Stimulated activated CD4-positive, alpha-beta T cell treated with anti-CD3 and anti-CD28 coated beads, Interleukin-15, amount 100 ng/mL, for 24 hours (primary cell): ENCODE data around the gene CSF1R.

ENCODE experiments used
- DNase-seq: peaks from one replicate; pipeline ENCODE4 v3.0.0-alpha.2; 2020

The CSF1R gene

DNA sequence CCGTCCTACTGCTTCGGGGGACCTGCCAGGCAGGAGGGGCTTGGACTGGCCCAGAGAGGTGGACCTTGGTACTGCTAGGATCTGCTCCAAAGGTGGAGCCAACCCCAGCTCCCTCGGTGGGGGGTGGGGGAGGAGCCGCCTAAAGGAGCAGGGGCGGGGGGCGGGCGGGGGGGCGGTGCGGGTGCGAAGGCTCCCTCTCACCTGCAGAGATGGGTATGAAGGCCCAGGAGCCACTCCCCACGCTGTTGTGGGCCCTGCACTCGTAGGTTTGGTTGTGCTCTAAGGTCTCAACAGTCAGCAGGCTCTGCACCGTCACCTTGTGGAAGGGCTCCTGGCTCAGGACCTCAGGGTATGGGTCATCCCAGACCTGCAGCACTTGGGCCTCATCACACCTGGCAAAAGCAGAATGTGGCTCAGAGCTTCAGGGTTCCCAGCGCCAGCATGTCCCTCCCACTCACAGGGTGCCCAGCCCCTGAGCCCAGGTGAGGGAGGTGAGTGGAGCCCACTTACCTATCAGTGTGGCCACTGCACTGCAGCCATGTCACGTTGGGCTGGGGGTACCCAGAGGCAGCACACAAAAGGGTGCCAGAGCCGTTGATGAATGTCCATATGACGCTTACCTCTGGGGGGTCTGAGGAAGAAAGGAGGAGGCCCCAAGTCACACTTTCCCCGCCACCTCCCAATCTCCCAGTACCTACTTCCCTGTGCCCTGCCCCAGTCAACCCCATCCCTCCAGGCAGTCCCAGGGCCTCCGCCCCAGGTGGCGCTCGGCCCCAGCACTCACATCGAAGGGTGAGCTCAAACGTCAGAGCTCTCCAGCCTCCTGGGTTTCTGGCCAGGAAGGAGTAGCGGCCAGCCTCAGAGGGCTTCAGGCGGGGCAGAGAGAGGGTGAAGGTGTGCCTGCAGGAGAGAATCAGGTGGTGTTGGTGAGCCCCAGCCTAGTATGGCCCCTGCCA lies 16.4 kb downstream of the CSF1R start:
- no peak for DNase-seq

DNA sequence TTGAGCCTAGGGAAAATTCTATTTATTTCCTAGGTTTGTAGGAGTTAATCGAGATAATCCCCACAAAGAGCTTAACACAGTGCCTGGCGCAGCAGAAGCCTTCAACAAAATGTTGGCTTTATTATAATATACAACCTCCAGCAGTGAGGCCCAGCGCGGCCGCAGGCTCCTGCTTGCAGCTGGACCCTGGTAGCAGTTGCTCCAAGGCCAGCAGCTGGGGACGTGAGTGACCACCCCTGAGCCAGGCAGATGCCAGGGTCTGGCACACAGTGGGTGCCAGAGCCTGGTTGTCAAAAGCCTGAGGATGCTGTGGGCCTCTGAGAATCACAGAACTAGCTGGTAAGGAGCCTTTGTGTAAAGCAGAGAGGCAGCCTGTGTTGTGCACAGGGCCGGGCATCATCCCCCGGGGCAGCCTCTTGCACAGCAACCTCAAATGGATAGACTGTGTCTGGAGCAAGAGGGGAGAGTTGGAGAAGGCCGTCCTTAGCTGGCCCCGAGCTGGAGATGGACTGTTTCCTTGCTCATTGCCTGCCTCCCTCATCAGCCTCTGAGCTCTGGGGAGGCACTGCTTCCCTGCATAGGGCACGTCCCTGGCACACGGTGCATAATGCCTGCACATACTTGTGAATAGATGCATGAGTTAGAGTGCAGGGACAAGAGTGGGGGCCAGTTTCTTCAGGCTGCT lies 17.3 kb downstream of the CSF1R start:
- no peak for DNase-seq

DNA sequence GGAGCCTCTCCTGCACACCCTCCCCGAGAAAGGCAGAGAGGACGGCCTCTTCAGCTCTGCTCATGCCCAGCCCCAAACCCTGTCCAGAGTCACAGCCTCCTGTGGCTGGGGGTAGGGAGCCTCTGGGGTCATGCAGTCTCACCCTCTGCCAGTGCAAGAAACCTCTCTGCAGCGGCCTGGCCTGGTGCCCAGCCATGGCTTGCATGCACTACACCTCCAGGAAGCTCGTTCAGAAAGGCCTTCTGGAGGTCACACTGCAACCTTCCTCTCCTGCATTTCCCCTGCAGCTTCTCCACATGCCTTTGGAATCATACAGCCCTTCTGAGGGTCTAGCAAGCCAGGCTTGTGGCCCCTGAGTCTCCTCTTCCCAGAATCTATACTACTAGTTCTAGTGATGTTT lies 17.9 kb downstream of the CSF1R start:
- DNase-seq = no peak

DNA sequence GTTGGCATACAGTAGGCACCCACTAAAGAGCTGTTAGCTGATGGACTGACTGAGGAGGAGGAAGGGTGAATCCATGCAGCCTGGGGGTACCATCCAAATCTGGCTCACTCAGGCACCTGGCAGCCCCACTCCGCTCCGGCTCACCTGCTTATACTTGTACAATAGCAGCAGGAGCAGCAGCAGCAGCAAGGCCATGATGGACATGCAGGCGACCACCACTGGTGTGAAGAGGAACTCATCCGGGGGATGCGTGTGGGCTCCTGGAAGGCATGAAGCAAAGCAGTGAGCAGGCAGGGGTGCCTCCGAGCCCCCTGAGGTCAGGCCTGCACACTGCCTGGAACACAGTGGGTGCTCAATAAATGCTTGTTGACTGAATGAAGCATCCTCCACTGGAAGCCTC lies 18.3 kb downstream of the CSF1R start:
- no peak for DNase-seq

DNA sequence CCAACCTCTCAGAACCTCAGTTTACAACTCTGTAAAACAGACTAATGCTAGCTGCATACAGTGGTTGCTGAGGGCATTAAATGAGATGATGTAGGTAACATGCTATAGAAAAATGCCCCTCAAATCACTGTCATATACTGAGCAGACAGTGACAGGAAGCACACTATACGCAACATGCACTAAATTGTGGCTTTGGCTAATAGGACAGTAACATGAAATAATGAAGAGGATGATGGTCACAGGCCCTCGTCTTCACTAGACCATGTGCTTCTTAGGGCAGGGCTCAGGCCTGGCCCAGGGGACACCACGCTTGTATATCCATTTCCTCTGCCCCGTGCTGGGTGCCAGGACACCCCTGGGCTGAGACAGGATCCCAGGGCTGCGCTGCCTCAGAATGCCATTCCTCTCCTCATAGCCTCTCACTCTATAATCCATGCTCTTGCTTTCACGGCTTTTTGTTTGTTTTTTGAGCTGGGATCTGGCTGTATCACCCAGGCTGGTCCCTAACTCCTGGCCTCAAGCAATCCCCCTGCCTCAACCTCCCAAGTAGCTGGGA lies 18.9 kb downstream of the CSF1R start:
- no peak for DNase-seq

DNA sequence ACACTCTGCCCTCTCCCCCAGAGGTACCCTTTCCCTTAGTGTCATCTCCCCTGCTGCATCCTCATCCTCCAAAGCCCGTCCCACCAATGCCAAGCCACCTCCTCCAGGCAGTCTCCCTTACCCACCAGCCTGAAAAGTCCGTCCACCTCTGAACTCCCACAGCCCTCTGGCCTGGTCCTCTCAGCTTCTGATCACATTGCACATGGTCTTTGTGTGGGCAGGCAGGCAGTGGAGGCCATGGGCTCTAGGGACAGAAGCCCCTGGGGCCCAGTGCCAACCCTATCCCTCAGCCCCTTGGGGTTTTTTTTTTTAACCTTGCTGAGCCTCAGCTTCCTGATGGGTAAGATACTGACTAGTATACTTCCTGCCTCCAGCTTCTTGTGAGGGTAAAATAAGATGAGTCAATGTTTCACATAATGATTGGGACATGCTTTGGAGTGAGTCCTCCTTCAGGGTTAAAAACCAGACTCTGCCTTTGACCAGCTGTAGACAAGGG lies 19.4 kb downstream of the CSF1R start:
- DNase-seq = no peak

DNA sequence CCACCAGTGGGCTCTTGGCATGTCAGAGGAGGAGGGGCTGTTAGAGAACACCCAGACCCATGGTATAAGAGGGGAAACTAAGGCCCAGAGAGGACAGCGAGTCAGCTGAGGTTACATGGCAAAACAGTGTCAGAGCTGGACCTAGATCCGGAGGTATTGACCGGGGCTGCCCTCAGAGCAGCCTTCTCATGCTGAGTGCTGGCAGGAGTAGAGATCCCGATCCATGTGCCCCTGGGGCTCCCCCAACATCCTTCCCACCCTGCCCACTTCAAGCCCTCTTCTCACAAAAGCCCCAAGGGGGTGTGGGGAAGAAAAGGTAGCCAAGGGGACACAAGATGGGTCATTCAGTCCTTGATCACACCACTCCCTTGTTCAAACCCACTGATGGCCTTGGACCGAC lies 19.9 kb downstream of the CSF1R start:
- no peak for DNase-seq

DNA sequence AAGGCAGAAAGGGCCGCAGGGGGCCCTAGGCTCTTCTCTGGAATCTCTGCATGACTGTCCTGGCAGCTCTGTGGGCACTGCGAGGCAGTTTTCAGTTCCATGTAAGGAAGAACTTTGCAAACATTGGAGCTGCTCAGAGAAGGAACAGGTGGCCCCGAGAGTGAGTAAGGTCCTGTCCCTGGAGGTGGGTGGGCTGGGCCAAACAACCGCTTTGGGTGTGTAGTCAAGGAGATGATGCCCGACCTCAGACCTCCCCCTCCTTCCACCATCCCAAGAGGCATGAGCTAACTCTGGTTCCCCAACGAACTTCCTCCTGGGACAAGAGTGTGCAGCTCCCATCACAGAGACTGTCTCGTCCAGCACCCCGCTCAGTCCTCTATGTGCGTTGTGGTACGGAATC lies 20.5 kb downstream of the CSF1R start:
- DNase-seq = no peak

DNA sequence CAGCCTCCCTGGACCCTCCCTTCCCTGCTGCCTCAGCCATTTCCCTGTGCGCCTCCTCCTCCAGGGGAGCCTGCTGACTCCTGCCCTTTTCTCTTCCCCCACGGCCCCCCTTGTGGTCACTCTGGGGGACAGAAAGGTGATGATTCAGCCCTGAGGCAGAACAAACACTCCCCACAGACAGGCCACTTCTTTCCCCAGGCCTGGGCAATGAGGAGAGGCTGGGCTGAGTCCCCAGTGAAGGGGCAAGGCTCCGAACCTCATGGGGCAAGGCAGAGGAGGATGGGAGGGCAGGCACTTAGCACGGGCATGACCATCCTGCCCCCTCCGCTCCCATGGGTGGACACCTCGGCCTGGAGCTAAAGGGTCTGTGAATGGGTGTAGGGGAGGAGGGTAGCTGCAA lies 21.0 kb downstream of the CSF1R start:
- DNase-seq = no peak

DNA sequence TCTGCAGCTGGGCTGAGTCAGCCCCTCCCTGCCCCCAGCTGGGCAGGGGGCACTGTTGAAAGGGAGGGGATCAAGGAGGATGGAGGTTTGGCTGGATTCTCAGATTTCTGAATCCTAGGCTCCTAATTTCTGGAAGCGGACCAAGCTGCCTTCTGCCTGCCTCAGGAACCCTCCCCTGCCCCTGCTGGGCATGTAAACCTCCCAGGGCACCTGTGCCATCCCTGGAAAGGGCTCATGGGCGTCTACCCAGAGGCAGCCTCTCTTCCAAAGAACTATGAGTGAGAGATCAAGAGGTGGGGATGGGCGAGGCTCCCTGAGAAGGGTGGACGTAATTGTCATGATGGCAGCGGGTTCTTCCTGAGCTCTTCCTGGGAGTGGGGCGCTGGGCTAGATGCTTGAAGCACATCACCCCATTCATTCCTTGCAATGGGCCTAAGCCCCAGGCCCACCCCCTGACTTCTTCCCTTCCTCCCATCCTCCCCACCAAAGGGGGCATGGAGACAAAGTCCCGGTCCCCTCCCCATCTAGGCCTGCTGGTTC lies 21.6 kb downstream of the CSF1R start:
- DNase-seq = no peak

DNA sequence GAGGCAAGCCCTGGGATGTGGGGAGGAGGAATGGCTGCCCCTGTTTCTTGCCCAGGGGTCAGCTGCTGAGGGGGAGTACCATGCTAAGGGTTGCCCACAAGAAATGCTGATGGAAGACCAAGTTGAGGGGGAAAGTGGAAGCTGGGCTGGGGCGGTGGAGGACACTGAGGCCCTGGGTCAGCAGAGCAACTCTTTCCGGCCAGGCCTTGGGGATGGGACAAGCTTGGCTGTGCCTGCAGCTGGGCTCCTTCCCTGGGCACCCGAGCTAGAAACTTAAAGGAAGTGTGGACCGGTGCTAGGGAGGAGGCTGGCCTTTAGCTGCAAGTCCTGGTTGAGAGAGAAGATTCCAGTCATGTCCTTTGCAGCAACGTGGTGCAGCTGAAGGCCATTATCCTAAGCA lies 22.7 kb downstream of the CSF1R start:
- DNase-seq = no peak

DNA sequence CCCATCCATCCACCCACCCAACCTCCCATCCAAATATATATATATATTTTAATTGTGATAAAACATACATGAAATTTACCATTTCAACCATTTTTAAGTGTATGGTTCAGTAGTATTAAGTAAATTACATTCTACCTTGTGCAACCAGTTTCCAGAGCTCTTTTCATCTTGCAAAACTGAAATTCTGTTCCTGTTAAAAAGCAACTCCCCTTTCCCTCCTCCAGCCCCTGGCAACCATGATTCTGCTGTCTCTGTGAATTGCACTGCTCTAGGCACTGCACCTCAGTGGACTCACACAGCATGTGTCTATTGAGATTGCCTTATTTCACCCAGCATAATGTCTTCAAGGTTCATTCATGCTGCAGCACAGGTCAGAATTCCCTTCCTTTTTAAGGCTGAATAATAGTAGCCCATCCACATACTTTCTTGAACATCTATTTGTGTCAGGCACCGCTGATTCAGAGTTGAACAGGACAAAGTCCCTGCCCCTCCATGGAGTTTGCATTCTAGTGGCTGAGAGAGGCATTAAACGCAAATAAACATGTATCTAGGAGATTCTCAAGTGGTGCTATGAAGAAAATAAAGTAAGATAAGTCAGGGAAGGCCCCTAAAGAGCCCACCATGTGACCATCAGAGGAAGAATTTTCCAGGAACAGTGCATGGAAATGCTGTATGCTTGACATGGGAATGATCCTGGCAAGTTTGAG lies 24.0 kb downstream of the CSF1R start:
- no peak for DNase-seq

DNA sequence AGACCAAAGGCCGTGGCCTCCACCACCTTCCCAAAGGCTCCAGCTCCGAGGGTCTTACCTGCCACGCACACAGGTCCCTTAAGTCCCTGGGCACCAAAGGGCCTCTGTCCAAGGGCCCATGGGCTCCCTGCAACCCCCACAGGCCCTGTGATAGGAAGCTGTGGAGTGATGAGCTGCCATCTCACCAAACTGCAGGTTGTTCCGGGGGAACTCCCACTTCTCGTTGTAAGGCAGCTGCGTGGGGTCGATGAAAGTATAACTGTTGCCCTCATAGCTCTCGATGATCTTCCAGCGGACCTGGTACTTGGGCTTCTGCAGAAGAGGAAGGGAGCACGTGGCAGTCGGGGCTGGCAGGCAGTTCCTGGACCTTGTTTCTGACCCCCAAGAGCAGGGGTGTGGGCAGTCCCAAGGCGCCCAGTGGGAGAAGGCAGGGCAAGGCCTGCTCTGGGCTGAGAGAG lies 24.8 kb downstream of the CSF1R start:
- no peak for DNase-seq

DNA sequence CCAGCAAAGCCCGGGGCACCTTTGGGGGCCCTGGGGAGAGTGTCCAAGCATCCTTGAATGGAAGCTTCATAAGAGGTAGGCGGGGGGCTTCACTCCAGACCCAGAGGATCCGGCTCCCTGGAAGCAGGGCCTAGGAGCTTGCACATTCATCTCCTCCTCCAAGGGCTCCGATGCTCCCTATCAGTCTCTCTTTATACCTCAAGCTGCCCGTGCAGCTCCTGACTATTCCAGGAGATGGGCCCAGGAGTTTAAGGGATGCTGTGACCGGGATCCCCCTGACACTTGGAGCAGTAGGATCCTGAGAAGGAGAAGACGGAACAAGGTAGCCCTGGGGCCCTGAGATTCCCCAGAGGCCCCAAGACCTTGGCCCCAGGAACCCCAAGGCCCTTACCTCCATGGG lies 25.9 kb downstream of the CSF1R start:
- DNase-seq = no peak

DNA sequence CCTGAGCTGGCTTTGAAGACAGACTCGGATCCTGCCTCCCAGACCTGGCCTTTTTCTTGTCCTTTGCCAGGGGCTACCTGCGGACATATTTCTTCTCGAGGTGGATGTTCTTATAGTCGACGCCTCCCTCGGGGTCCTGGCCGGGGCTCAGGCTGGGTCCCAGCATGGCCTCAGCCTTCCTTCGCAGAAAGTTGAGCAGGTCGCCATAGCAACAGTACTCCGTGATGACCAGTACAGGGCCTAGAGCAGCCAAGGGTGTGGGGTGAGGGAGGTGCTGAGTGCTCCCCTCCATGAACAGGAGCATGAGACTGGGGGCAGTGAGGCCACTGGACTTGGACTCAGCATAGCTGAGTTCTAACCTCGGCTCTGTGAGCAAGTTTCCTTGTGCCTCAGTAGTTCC lies 26.7 kb downstream of the CSF1R start:
- no peak for DNase-seq

DNA sequence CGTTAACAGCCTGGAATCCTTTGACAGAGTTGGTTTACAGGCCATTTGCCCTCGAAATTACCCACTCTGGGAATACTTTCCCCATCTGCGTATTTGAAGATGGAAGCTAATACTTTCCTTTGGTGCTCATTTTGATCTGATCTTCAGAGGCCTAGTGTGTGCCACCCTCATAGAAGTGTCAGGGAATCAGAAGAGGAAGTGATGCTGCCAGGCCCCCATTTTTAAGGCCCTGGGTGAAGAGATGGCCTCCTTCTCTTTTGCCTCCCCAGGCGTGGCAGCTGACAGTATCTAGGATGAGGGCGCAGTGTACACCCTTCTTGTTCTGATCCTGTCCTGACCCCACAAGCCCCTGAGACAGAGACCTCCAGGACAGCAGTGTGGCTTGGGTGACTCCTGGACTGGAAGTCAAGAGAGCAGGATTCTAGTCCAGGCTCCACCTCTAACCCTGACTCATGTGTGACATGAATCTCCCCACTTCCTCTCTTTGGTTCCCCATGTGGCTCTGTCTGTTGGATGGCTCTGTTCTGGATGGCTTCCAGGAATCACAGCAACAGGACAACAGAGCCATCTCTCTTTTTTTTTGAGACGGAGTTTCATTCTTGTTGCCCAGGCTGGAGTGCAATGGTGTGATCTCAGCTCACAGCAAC lies 27.8 kb downstream of the CSF1R start:
- no peak for DNase-seq

DNA sequence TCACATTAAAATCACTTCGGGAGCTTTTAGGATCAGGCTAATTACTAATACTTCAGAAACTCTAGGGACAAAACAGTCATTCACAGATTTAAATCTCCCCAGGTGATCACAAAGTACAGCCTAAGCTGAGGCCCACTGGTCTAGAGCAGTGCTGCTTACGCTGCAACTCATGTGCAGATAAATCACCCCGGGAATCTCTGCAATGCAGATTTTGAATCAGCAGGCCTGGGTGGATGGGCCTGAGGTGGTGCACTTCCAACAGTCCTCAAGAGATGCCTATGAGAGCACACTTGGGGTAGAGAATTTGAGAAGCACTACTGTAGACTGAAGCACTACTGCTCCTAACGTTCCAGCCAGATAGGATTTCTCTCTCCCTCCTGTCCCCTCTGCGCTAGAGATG lies 28.4 kb downstream of the CSF1R start:
- no peak for DNase-seq

DNA sequence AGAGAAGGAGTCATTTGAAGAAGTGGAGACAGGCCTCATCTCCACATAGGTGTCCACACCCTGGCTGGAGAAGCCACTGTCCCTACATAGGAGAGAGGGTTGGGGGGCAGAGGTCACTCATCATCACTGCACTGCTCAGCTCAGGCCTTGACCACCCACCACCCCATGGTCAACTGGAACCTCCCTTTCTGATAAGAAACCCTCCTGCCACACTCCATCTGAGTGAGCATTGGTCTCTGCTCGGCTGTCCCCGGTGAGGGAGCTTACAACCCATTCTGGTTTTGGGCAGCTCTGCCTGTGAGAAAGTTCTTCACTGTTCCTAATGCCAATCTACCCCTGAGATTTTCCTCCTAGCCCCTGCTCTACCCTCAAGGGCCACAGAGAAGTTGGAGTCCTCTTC lies 28.8 kb downstream of the CSF1R start:
- DNase-seq = no peak

DNA sequence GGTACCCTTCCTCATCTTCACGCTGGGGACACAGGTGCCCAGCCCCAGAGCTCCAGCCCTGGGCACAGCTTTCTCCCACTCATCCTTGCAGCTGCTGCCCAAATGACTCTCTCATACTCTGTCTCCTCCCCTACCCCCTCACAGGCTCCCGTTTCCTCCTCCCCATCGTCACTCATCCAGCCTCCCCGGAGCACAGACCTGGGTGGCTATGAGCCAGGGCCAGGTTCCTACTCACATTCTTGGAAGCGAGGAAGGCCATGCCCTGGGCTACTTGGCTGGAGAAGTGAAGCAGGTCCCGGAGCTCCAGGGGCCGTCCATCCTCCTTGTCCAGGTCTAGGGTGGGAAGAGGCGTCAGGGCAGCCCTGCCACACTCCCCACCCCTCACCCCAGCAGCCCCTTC lies 29.3 kb downstream of the CSF1R start:
- no peak for DNase-seq

DNA sequence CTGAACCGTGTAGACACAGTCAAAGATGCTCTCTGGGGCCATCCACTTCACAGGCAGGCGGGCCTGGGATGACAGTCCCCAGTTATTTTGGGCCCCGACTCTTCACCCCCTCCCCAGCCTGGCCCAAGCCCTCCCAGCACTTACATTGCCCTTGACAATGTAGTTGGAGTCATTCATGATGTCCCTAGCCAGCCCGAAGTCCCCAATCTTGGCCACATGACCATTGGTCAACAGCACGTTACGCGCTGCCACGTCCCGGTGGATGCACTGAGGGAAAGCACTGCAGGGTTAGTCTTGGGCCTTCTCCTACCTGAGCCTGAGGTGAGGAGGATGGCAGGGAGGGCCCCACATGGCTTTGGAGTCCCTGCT lies 30.3 kb downstream of the CSF1R start:
- no peak for DNase-seq

DNA sequence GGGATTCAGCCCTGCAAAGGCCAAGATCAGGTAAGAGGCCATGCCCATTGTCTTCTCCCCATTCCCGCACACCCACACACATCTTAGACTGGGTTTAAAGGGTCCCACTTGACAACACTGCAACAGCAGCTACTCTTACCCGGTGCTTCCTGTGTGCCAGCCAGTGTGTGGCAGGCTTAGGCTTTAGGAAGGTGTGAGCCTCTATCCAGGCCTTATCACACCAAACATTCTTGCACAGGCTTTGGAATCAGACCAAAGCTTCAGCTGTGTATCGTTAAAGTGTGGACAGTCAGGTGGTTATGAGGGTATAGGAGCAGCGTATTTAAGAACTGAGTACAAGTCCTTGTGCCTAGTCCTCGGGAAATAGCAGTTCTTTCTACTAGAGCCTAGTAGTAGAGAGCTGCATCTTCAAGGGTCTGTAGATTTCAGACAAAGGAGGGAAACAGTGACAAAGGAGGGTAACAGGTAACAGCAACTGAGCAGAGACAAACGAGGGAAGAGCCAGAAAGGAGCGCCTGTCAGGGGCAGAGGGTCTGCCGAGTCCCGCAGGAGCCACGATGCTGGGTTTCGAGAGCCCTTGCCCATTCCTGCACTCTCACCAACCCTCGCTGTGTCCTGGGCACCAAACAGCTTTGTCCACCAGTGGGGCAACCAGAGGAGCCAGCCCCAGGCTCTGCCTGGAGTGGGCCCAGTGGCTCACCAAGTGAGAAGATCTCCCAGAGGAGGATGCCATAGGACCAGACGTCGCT lies 30.9 kb downstream of the CSF1R start:
- DNase-seq = no peak

DNA sequence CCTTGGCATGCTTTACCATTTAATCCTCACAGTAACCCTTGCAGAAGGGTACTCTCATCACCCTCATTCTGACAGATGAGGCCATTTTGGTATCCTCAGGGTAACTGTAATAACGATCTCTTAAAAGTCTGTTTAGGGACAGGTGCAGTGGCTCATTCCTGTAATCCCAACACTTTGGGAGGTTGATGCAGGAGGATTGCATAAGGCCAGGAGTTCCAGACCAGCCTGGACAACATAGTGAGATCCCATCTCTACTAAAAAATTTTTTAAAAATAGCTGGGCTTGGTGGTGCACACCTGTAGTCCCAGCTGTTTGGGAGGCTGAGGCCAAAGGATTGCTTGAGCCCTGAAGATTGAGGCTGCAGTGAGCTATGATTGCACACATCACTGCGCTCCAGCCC lies 31.8 kb downstream of the CSF1R start:
- DNase-seq = no peak
